NCI-H1930 (cell line): ENCODE results near the gene P3H3.
"Not testable (repeated sequence)": the region's sequence is repeated elsewhere in the genome, so short reads cannot be mapped to it uniquely, and the experiment has no call there.

Source experiments
- DNase-seq, 2 experiments: peaks; one replicate each; lab custom pipeline; 2025; lab: John Stamatoyannopoulos, UW

P3H3 gene

GRCh38 chr12:6845395-6845794 is 17.2 kb downstream of the P3H3 start:
- no peak for DNase-seq

DNA sequence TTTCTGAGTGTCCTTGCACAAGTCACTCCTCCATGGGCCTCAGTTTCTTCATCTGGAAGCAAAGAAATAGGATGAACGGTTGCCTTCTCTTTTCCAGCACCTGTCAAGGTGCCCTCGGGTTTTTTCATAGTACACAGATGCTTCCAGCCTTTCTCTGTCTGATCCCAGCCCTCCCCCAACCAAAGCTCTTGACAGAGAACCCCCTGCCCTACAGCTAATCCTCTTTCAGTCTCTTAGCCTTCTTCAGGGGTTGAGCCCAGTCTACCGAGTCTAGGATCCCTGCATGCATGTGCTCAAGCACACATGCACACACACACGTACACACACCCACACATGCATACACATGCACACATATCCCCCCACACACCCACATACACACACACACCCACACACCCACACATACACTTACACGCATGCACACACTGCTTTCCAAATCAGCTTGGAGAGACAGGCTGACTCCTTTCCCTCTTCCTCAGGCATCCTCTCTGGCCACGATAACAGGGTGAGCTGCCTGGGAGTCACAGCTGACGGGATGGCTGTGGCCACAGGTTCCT is 18.2 kb downstream of the P3H3 start:
- no peak for DNase-seq

DNA sequence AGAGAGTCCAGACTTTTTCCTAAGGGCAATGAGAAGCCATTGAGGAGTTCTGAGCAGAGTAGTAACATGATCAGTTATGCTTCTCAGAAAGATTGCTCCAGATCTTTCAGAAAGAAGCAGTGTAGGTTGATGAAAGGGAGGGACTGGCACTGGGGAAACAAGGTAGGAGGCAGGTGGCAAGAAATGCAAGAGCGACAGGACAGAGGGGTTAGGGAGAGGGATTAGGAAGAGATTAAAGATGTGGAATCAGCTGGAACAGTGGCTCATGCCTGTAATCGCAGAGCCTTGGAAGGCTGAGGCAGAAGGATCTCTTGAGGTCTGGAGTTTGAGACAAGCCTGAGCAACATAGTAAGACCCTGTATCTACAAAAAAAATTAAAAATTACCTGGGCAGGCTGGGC is 19.5 kb downstream of the P3H3 start:
- no peak for DNase-seq

- no peak for DNase-seq
Measured at GRCh38 chr12:6849427-6849826, 21.2 kb downstream of the P3H3 start.

DNA sequence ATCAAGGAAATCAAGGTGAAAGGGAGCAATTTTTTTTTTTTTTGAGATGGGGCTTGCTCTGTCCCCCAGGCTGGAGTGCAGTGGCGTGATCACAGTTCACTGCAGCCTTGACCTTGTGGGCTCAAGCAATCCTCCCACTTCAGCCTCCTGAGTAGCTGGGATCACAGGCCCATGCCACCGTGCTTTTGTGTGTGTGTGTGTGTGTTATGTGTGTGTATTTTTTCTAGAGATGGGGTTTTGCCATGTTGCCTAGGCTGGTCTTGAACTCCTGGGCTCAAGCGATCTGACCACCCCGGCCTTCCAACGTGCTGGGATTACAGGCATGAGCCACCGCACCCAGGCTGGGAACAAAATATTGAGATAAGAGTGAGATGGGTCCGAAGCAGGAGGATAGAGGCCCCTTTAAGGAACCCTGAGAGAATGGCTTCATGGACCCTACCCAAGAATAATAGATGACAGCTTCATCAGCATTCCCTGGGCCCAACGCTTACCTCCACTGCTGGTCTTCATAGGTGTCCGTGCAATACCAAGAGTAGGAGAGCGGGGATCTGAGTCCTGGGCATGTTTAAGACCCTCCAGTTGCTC is 21.9 kb downstream of the P3H3 start:
- DNase-seq: no peak

DNA sequence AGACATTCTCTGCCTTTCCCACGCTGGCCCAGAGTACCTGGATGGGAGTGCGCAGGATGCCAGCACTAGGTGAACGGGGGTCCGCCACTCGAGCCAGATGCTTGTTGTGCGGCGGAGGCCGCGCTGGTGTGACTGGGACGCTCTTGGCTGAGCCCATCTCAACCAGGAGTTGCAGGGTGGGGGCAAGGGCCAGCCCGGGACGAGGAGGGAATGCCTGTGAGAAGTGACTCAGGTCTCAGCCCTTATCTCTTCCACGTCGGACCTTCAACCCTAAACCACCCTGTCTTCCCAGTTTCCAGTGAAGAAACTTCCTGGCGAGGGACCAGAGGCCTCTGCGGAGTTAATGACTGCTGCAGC is 22.6 kb downstream of the P3H3 start:
- no peak for DNase-seq

GRCh38 chr12:6851153-6851920 is 23.1 kb downstream of the P3H3 start, which contains the start of gene CDCA3:
Gene CDCA3 (minus strand): TSS chr12:6851286. CDS start chr12:6850952, 334 bp downstream.
- DNase-seq: peak; percentile 97 to 98

DNA sequence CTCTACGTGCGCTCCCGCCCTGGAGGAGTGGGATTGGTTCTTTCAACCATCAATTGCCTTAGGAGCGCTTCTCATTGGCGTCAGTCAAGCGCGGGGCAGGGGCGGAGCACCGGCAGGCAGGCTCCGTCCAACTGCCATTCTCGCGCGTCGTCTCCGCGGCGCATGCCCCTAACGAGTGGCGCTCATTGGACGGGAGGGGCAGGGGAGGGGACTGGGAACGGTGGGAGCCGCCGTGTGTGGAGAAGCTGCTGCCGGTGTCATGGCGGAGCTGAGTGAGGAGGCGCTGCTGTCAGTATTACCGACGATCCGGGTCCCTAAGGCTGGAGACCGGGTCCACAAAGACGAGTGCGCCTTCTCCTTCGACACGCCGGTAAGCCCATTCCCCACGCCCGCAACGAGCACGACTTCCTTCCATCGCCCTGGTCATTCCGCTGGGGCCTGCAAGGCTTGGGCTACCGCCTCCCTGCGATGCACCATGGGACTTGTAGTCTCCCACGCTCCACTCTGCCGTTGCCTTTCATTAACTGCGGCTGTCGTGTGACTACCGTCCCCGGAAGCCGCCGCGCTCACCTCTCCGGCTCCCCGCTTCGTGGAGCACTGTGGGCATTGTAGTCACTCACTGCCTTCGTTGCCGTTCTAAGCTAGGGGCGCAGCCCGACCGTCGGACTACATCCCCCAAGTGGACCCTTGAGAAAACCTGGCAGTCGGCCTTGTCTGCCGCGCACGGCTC is 23.9 kb downstream of the P3H3 start, which contains the start of gene USP5:
USP5 (plus strand) TSS at position 230 of the 730 bp plus-strand sequence; CDS start at position 260, 30 bp downstream.
- peak; percentile 100 for DNase-seq

GRCh38 chr12:6852651-6853354 is 24.6 kb downstream of the P3H3 start:
- DNase-seq: no peak

DNA sequence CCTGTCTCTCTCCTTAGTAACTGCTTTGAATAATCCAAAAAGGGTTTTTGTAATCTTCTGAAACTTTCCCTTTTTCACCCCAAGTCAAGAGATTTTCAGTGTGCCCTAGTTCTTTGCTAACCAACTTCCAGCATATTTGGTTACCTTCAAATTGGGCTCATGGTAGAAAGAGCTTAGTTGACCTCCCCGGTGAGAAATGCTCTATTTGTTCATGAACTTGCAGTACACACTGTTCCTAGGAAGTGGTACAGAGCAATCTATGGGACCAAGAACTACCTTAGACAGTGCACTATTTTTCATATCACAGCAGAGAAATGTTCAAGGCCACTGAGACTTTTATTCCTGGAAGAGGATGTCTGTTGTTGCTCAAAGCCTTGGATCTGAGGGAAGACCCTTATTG is 25.4 kb downstream of the P3H3 start:
- DNase-seq: no peak

GRCh38 chr12:6854036-6854435 is 25.8 kb downstream of the P3H3 start:
- no peak for DNase-seq

GRCh38 chr12:6855322-6855721 is 27.1 kb downstream of the P3H3 start:
- no peak for DNase-seq

DNA sequence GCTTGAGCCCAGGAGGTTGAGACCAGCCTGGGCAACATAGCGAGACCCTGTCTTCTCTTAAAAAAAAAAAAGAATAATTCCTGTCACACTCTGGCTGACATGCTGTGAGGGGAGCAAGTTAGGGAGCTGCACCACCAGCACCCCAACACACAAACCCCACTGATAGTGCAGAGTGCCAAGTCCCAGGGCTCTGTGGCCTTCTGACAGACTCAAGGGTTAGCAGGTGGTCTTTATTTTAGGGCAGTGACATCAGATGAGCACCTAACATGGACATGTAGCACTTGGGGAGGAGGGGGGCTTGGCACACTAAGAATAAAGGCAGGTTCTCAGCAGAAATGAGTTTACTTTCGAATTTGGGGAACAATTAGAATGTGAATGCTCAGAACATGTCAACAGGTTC is 30.6 kb downstream of the P3H3 start:
- DNase-seq: no peak

- no peak for DNase-seq
Measured at GRCh38 chr12:6860116-6860515, 31.9 kb downstream of the P3H3 start.

- DNase-seq: no peak
Measured at GRCh38 chr12:6860942-6861341, 32.7 kb downstream of the P3H3 start.

- DNase-seq: no peak
Measured at GRCh38 chr12:6861391-6861790, 33.2 kb downstream of the P3H3 start.

DNA sequence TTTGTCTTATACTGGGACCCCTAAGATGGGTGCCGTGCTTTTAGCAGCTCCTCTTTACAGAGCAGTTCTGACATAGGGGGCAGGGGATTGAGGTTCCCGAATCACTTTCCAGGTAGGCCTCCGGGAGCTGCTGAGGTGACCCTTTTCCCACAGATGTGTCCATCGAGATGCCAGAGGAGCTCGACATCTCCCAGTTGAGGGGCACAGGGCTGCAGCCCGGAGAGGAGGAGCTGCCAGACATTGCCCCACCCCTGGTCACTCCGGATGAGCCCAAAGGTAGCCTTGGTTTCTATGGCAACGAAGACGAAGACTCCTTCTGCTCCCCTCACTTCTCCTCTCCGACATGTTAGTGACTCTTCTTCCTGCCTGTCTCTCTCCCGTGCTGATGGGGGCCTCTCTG is 34.8 kb downstream of the P3H3 start:
- DNase-seq: no peak

DNA sequence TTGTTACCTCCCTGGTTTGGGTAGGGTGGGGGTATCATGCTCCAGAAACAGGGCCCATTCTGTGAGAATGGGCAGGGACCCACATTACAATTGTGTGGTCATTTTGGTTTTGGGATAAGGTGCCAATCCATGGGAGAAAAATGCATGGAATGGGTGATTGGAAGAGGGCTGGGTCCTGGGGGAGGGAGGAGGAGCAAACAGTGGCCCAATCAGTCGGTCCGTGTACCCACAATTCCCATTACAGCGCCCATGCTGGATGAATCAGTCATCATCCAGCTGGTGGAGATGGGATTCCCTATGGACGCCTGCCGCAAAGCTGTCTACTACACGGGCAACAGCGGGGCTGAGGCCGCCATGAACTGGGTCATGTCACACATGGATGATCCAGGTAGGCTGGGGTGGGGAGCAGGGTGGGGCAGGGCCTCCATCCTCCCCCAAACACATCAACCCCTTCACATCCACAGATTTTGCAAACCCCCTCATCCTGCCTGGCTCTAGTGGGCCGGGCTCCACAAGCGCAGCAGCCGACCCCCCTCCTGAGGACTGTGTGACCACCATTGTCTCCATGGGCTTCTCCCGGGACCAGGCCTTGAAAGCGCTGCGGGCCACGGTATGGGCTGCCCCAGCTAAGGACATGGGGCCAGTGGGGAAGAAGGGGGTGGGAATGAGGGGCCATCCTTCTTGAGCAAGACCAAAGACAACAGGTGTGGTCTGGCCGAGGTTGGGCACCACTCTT is 35.5 kb downstream of the P3H3 start:
- DNase-seq: no peak

DNA sequence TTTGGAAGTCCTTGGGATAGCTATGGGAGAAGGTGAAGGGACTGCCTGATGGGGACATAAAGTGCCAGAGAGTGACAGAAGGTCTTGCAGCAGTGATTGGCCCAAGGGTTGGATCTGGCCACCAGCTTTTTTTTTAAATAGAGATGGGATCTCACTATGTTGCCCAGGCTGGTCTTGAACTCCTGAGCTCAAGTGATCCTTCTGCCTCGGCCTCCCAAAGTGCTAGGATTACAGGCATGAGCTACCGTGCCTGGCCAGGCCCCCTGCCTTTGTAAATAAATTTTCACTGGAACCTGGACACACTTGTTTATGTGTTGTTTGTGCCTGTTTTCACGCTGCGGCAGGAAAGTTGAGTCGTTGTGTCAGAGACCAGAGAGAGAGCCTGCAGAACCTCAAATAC is 37.1 kb downstream of the P3H3 start:
- DNase-seq: not testable (repeated sequence)

GRCh38 chr12:6866163-6866919 is 38.1 kb downstream of the P3H3 start:
- no peak for DNase-seq
